T-helper 1 cell treated with Interleukin-12 subunit alpha and Interleukin-12 subunit beta and Interleukin-4 antibody, amounts not matched to agents 30 ng/mL and 1 ng/mL, for 36 hours (primary cell): ENCODE data around the gene OGFOD2. TPM values are rescaled to one million over a fixed set of nuclear protein-coding genes. Genes with fewer than 3 reads are reported as not detected.

Source experiments
- intact Hi-C: fragments of 100-400 bp; cut with micrococcal nuclease; formaldehyde crosslinking; loops from one replicate; pipeline ENCODE4 v1.15.1; 2024
- total RNA-seq: library from RNA; stranded (reverse); gene quantifications from 2 replicates; pipeline ENCODE4 v1.2.3, GENCODE V29; 2022

OGFOD2 gene
- total RNA-seq, 1 donor from 2014 or later = 22.3 TPM

- intact Hi-C loops = no loop called here
Observed at GRCh38 chr12:122951406-122951805, 23.6 kb upstream of the OGFOD2 start.

- intact Hi-C loops = loop anchor here (1.0 kb wide), 4 partner anchors 54 to 159 kb away; no protein-coding TSS in a partner anchor
Observed at GRCh38 chr12:122951979-122952892, 22.8 kb upstream of the OGFOD2 start.

GRCh38 chr12:122955156-122955555, 19.9 kb upstream of the OGFOD2 start:
- intact Hi-C loops = no loop called here

- intact Hi-C loops = no loop called here
Observed at GRCh38 chr12:122956035-122956434, 19.0 kb upstream of the OGFOD2 start.

GRCh38 chr12:122958198-122958888, 16.7 kb upstream of the OGFOD2 start:
- intact Hi-C loops = no loop called here

- intact Hi-C loops = no loop called here
Observed at GRCh38 chr12:122959566-122960192, 15.4 kb upstream of the OGFOD2 start.

- intact Hi-C loops = no loop called here
Observed at GRCh38 chr12:122960193-122960569, 14.9 kb upstream of the OGFOD2 start.

GRCh38 chr12:122961531-122962329, 13.3 kb upstream of the OGFOD2 start:
- intact Hi-C loops = no loop called here

- intact Hi-C loops = no loop called here
Observed at GRCh38 chr12:122963941-122964265, 11.1 kb upstream of the OGFOD2 start.

- intact Hi-C loops = no loop called here
Observed at GRCh38 chr12:122964439-122965257, 10.4 kb upstream of the OGFOD2 start.

GRCh38 chr12:122965321-122965751, 9.7 kb upstream of the OGFOD2 start:
- intact Hi-C loops = no loop called here

GRCh38 chr12:122965851-122966742, 8.9 kb upstream of the OGFOD2 start, which contains the start of gene ABCB9:
ABCB9 (minus strand) TSS chr12:122966463; CDS start chr12:122960235, 6,228 bp downstream.
- intact Hi-C loops = loop anchor here (1.0 to 2.0 kb wide), 6 partner anchors 8 to 465 kb away; partner anchors contain the start of genes ARL6IP4, DENR, KNTC1 and ZCCHC8

- intact Hi-C loops = loop anchor here (1.0 to 2.0 kb wide), 6 partner anchors 7 to 466 kb away; partner anchors contain the start of genes ARL6IP4, DENR, KNTC1 and ZCCHC8
Observed at GRCh38 chr12:122966743-122967550, 8.1 kb upstream of the OGFOD2 start.

- intact Hi-C loops = no loop called here
Observed at GRCh38 chr12:122968104-122968503, 6.9 kb upstream of the OGFOD2 start.

GRCh38 chr12:122969676-122970075, 5.4 kb upstream of the OGFOD2 start:
- intact Hi-C loops = loop anchor here (5.0 to 10.0 kb wide), 2 partner anchors 177 to 895 kb away; partner anchors contain the start of gene MLXIP

- intact Hi-C loops = loop anchor here (1.0 to 10.0 kb wide), 18 partner anchors 8 to 1086 kb away; partner anchors contain the start of genes ABCB9, ATP6V0A2, DDX55 and DENR
Observed at GRCh38 chr12:122974274-122974891, 661 bp upstream of the OGFOD2 start.
